GM12874 (cell line): Measurements from ENCODE around the gene PTPRU.

Source experiments
- TF ChIP-seq, protein P1 (sequence below): IDR thresholded peaks from 2 replicates; pipeline ENCODE4 v1.5.1; 2011; ENCODE audit warnings: low read depth, mild to moderate bottlenecking, control low read depth, low read length, moderate library complexity; ENCODE audit not compliant: insufficient read depth

Gene PTPRU

DNA sequence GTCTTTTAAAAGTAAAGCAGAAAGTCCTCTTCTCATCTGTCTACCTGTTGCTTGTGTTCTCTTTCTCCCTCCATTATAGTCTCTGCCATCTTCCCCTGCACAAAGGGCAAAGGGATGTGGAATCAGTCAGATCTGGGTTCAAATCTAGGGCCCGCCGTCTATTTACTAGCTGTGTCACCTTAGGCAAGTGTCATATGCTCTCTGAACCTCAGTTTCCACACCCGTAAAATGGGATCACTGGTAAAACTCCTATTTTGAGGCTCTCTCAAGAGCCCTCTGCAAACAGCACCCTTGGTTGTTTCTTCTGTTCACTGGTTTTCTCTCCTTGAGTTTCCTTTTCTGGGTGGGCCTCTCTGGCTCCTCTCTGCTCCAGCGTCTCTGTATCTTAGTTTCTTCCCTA is 2.6 kb upstream of the PTPRU start:
- TF ChIP-seq, protein P1, sequence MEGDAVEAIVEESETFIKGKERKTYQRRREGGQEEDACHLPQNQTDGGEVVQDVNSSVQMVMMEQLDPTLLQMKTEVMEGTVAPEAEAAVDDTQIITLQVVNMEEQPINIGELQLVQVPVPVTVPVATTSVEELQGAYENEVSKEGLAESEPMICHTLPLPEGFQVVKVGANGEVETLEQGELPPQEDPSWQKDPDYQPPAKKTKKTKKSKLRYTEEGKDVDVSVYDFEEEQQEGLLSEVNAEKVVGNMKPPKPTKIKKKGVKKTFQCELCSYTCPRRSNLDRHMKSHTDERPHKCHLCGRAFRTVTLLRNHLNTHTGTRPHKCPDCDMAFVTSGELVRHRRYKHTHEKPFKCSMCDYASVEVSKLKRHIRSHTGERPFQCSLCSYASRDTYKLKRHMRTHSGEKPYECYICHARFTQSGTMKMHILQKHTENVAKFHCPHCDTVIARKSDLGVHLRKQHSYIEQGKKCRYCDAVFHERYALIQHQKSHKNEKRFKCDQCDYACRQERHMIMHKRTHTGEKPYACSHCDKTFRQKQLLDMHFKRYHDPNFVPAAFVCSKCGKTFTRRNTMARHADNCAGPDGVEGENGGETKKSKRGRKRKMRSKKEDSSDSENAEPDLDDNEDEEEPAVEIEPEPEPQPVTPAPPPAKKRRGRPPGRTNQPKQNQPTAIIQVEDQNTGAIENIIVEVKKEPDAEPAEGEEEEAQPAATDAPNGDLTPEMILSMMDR: no peak

DNA sequence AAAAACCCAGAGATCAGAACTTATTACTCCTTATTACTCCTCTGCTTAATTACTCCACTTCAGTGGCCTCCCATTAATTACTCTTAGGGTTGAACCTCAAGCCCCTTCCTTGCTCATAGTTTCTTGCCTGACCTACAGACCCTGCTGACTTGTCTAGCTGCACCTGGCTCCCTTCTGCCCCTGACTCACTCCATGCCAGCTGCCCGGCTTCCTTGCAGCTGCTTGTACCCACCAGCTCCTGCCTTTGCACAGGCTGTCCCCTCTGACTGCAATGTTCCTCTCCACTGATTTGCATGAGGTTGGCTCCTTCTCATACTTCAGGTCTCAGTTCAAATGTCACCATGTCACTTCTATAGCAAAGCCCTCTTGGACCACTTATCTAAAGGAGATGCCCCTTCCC is 1.9 kb upstream of the PTPRU start:
- TF ChIP-seq, protein P1: no peak

DNA sequence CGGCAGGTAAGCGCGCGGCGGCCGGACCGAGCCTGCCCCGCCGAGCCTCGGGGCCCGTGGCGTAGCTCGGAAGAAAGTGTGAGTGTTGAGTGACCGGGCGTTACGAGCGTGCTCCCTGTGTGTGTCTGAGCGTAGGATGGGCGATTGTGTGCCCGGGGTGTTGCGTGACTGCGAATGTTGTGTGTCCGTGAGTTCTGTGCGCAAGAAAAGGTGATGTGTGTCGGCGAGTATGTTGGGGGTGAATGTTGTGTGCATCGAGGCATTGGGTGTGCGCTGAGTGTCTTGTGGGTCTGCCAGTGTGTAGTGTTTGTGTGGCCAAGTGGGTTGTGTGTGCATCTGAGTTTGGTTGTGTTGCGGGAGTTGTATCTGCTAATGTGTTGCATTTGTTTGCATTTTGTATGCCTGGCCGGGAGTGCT is 398 bp downstream of the PTPRU start:
- TF ChIP-seq, protein P1: no peak

DNA sequence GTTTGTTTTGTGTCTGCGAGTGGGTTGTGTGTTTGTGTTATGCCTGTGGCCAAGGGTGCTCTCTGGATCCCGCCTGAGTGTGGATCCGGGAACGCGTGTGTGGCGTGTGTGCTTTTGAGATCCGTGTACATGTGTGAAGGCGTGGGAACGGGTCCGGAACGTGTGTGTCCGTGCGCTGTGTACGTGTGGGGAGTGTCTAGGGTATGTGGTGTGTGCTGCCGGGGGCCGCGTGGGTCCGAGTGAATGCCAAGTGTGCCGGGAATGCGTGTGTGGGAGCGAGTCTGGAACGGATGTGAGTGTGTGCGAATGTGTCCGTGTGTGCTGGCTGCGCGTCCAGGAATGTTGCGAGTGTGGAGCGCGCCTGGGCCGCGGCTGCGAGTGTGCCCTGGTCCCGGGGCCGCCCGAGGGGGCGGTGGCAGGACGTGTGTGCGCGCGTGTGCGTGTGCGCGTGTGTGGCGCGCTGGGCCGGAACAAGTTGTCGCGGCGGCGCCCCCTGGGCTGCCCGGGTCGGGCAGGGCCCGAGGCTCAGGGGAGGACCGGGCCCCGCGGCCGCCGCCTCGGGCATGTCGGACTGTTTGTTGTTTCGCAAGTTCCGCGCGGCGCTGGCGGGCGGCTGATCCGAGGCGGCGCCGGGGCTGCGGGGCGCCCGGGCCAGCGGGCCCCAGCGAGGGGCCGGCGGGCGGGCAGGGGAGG is 953 bp downstream of the PTPRU start:
- TF ChIP-seq, protein P1: no peak

DNA sequence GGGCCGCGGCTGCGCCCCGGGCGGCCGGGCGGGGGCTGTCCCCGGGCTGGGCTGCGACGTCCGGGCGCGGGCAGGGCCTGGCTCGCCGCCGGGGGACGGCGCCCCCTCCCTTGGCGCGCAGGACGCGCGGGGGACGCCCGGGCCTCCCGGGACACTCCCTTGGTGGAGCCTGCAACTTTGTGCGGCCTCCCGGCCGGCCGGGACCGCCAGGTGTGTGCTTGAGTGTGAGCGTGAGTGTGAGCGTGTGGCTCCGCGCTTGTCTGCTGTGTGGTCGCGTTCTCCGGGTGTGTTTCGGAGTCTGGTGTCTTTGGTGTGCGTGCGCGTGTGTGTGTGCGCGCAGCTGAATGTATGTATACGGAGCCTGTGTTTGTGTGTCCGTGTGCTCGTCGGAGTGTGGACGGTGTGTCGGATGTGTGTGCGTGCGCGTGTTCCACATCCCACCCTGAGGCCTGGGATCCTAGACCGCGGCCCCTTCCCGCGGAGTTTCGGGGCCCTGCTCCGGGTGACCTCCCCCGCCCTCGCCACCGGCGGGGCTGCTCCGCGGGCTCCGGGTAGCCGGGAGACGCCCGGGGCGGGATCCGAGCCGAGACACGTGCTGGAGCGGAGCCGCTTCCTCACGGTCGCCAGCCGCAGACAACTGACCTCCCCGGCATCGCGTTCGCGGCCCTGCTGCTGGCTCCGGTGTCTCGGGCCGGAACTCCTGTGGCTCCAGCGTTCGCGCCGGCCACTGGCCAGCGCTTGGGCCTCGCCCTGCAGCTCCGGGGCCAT is 1.7 kb downstream of the PTPRU start:
- TF ChIP-seq, protein P1: no peak

DNA sequence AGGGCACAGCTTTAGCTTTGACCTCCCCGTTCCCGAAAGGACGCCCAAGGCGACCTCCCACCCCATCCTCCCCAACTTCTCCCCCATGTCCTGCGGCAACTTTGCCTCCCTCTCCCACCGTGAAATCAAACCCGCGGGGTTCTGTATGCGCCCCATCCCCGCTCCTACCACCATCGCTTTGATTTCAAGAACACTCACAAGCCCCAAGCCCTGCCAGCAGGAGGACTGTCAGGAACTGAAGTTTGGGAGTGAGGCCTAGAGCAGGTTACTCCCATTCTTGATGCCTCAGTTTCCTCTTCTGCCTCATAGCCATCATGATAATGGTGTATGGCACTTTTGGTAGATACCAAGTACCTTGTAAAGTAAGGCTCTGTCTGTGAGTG is 2.3 kb downstream of the PTPRU start:
- TF ChIP-seq, protein P1: no peak

DNA sequence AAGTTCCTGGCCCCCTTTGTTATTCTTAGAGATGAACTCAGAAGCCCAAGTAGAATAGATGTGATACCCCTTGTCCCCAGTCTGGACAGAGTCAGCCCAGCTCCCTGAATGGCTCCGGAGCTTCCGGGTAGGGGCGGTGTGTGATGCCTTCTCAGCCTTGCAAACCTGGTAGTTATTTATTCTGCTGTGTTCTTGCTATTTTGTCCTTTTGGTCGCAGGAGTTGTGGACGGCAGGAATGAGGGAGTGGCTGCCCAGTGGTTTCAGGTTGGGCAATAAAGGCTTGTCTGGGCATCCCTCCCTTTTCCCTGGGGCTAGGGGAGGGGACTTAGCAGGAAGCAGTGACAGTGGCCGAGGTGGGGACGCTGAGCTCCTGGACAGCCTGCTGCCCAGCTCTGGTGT is 2.8 kb downstream of the PTPRU start:
- TF ChIP-seq, protein P1: no peak
